Midbrain (tissue), 1 donor: ENCODE data around the gene TCERG1L.
"Not testable (repeated sequence)": the region's sequence is repeated elsewhere in the genome, so short reads cannot be mapped to it uniquely, and the experiment has no call there.

Source experiments
- DNase-seq: peaks from one replicate; lab custom pipeline; 2025; lab: John Stamatoyannopoulos, UW

Gene TCERG1L

GRCh38 chr10:131144196-131144595, 167.3 kb downstream of the TCERG1L start:
- DNase-seq, result no peak

GRCh38 chr10:131143425-131144165, 167.9 kb downstream of the TCERG1L start:
- no peak for DNase-seq

- DNase-seq, result no peak
These were observed 168.8 kb downstream of the TCERG1L start for GRCh38 chr10:131142517-131143380.

- no peak for DNase-seq
These were observed 169.6 kb downstream of the TCERG1L start for GRCh38 chr10:131141645-131142516.

GRCh38 chr10:131141207-131141606, 170.3 kb downstream of the TCERG1L start:
- DNase-seq, result no peak

- DNase-seq, result no peak
These were observed 170.9 kb downstream of the TCERG1L start for GRCh38 chr10:131140606-131141005.

- DNase-seq, result no peak
These were observed 174.3 kb downstream of the TCERG1L start for GRCh38 chr10:131137223-131137622.

GRCh38 chr10:131136336-131136735, 175.2 kb downstream of the TCERG1L start:
- not testable (repeated sequence) for DNase-seq

GRCh38 chr10:131135716-131136115, 175.8 kb downstream of the TCERG1L start:
- no peak for DNase-seq

GRCh38 chr10:131134651-131135050, 176.9 kb downstream of the TCERG1L start:
- DNase-seq, result no peak

GRCh38 chr10:131134001-131134576, 177.4 kb downstream of the TCERG1L start:
- DNase-seq, result no peak

- no peak for DNase-seq
These were observed 178.8 kb downstream of the TCERG1L start for GRCh38 chr10:131132681-131133080.

GRCh38 chr10:131131726-131132591, 179.6 kb downstream of the TCERG1L start:
- no peak for DNase-seq

GRCh38 chr10:131130025-131130424, 181.5 kb downstream of the TCERG1L start:
- no peak for DNase-seq

- DNase-seq, result no peak
These were observed 182.0 kb downstream of the TCERG1L start for GRCh38 chr10:131129544-131129943.

GRCh38 chr10:131128731-131129130, 182.8 kb downstream of the TCERG1L start:
- DNase-seq, result no peak

- no peak for DNase-seq
These were observed 183.9 kb downstream of the TCERG1L start for GRCh38 chr10:131127610-131128009.

GRCh38 chr10:131127138-131127589, 184.4 kb downstream of the TCERG1L start:
- no peak for DNase-seq

GRCh38 chr10:131126321-131127137, 185.0 kb downstream of the TCERG1L start:
- peak; percentile 43 for DNase-seq
